AG08396 (cell line): ENCODE results near the gene MRPL32.
A peak's percentile ranks its signal among the peaks of the same experiment; 100 is the strongest.

Source experiments
- DNase-seq: peaks from one replicate; pipeline ENCODE4 v3.0.0; 2012; ENCODE audit warnings: low spot score, mixed read lengths

MRPL32 gene

GRCh38 chr7:42926204-42926603 lies 6.0 kb upstream of the MRPL32 start:
- DNase-seq: no peak

- no peak for DNase-seq
Observed at GRCh38 chr7:42928754-42929153, 3.4 kb upstream of the MRPL32 start.

- DNase-seq: no peak
Observed at GRCh38 chr7:42929449-42929848, 2.7 kb upstream of the MRPL32 start.

DNA sequence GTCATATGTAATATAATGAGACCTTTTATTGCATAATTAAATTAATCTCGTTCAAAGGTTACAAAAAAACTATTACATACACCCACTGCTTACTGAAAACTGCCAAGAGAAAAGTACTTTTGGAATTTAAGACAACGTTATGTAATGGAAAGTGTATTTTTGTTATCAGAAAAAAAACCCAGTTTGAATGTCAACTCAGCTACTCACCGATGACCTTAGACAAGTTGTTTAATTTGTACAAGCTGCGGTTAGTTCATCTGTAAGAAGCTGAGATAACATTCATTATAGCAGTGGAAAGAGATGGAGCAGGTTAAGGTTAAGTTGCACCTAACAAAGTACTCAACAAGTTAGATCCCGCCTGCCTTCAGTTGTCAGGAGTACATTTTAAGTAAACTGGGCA lies 1.3 kb upstream of the MRPL32 start:
- DNase-seq: no peak

DNA sequence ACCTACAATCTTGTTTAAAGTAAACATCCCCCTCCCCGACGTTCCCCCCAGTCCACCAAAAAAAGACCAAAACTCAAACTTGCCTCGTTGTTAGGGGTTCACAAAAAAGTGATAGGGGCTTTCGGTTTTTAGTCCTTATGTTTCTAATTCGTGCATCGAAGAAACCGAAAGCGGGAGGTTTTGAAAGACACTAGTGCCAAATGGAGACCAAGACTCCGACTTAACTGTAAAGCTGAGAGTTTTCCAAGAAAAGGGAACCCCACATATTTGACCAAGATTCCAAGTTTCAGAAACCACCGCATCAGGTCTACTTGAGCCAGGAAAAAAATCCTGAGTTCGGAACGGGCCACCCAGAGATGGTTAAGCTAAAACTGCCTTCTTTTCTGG lies 736 bp upstream of the MRPL32 start:
- DNase-seq: no peak

DNA sequence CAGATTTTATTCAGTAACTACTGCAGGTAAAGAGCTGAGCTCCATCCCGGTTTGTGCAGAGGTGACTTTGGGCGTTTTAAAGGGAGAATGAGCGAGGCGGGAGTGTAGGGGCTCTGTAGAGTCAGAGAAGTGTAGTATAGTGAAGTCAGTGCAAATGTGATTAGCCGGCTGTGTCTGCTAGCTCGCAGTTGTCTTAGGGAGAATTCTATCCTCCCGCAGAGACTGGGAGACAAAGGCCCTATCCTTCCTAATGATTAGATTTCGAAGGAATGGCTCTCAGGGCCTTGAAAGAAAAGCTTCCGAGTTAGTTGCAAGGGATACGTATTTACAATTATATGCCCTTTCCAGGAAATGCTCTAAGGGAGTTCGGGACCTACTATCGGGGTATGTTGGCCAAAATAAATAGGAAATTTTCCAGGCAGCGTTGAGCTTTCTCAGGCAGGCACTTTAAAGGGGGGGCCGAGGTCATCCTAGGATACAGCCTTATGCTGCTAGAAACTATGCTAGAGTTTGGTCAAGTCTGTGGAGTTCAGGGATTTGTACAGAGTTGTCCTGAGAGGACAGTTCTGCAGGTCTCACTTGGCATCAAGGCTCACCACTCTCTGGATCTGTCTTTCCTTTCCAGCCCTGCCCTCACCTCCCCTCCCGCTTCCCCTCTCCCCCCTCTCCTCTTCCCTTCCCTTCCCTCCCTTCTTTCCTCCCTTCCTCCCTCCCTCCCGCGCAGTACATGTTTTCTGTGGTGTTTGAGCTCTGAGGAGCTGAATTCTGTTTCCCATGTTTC lies 825 bp downstream of the MRPL32 start:
- no peak for DNase-seq

DNA sequence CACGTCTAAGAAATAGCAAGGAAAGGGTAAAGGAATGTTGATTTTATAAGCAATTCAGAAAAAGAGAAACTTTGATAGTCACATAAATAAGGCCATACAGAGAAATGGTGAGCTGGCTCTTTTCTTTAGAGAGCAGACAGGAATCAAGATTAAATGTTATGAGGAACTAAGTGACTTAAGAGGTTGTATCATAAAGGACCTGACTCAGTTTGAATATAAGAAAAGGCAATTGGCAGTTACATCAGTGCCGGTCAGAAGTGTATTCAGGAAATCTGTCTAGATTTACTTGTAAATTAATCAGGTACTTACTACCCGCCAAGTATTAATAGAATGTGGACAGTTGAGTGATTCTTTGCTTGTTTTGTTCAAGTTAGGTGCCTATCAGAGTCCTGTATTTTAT lies 2.1 kb downstream of the MRPL32 start:
- DNase-seq: no peak

- DNase-seq: no peak
Observed at GRCh38 chr7:42935861-42936260, 3.7 kb downstream of the MRPL32 start.

- no peak for DNase-seq
Observed at GRCh38 chr7:42939457-42940240, 7.5 kb downstream of the MRPL32 start.

DNA sequence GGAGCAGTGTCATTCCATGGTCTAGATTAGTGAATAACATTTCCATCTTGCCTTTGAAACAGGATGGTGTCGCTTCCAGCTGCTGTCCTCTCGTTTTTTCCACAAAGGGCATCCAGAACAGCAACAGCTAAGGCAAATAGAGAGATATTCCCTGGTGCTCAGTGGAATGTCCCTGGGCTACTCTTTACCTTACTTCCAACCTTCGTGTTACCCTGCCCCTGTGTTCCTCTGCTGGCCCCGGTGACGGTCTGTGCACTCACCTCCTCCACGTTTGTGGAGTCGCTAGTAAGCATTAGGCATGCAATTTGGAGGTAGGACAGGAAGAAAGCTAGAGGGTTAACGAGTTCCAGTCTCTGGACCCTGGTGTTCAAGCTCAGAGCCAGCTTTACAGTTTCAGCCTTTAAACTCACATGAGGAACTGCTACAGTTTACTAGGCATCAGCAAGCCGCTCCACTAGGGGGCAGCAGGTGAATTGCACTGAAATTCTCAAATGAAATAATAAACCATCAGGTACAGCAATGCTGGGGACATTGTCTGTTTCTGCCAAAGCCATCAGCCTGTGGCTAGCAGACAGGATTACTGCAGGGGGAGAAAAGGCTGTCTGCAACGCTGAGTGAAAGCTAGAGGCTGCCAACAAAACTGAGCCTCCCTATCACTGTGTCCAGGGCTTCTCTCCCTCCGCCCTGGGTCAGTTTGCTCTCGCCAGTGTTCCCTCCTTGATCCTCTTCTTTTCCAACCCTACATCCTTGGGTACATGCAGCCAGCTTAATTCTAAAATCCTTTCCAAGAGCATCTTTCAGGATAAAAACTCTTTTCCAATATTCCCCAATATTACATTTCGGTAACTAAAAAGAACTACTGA lies 9.0 kb downstream of the MRPL32 start:
- DNase-seq: peak; percentile 62

DNA sequence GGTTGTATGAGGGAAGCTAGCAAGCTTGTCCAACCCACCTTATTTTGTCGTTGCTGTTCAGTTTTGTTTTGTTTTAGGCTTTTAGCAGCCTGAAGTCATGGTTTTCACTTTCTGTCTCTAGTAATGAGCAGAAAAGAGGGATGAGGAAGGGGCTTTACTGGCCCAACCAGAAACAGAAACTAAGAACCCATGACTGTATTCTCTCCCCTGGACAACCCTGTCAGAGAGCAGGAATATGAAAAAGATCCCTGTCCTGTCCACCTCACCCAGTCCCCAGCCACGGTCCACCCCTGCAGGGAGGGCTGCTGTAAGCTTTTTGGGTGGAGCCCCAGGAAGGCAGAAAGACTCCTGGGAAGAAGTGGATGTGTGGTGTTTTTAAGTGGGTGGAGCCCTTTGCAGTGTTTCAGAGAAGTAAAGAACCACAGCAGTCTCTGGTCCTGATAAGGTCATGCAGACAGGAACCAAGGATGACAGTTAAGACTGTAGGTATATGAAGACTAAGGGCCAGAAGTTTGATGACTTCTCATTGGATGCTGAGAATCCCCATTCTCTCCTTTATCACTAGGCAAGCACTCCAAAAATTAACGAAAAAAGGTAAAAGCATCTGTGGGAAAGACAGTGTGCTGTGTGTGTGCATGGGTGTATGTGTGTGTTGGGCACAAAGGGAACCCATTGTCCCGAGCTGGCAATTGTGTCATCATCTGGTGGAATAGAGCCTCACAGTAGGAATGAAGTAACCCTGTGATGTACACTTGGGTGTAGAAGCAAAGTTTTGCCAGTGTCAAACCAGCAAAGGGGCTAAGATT lies 13.8 kb downstream of the MRPL32 start:
- DNase-seq: peak; percentile 25

DNA sequence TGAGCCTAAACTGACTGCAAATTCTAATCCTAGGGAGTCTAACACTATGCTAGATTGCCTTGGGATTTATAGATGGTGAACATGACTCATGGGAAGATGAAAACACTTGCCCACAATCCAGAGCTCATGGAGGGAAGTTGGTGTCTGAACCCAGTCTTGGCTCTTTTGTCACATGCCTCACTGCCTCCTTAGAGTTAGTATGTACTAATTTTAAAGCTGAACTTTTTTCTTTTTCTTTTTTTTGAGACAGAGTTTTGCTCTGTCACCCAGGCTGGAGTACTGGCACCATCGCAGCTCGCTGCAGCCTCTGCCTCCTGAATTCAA lies 14.4 kb downstream of the MRPL32 start:
- no peak for DNase-seq

- no peak for DNase-seq
Observed at GRCh38 chr7:42947521-42947920, 15.3 kb downstream of the MRPL32 start.

DNA sequence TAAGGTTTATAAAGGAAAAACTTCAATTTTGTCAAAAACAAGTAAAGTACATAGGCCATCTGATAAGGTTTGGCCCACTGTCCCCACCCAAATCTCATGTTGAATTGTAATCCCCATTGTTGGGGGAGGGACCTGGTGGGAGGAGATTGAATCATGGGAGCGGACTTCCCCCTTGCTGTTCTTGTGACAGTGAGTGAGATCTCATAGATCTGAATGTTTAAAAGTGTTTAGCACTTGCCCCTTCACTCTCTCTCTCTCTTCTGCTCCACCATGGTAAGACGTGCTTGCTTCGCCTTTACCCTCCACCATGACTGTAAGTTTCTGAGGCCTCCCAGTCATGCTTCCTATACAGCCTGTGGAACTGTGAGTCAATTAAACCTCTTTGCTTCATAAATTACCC lies 18.2 kb downstream of the MRPL32 start:
- no peak for DNase-seq

DNA sequence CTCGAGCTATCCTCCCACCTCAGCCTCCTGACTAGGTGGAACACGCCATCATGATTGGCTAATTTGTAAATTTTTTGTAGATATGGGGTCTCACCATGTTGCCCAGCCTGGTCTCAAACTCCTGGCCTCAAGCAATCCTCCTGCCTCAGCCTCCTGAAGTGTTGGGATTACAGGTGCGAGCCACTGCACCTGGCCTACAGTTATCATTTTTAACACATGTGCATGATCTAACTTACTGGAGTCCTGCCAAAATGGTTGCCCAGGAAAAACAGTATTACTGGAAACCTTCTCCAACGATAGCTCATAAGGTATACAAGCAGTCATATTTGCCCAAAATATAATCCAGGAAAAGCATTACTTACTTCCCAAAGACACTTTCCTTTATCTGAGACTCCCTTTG lies 20.2 kb downstream of the MRPL32 start:
- DNase-seq: no peak

DNA sequence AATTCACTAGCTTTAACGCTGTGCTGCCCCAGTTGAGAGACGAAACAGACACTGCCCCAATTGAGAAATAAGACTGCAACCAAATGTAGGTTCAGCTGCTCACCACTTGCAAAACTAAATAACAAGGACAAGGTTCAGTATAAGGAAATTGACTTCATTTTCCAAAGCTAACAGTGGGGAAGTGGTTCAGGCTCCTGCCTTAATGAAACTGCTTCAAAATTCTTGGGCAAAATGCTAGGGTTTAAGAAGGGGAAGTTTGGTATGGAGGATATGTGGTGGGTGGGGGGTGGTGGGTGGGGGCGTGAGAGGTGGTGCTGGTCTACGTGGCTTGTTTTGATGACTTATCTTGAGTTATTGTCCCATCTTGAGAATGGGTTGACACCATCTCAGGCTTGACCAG lies 21.8 kb downstream of the MRPL32 start:
- no peak for DNase-seq

GRCh38 chr7:42956062-42956461 lies 23.9 kb downstream of the MRPL32 start:
- DNase-seq: no peak

DNA sequence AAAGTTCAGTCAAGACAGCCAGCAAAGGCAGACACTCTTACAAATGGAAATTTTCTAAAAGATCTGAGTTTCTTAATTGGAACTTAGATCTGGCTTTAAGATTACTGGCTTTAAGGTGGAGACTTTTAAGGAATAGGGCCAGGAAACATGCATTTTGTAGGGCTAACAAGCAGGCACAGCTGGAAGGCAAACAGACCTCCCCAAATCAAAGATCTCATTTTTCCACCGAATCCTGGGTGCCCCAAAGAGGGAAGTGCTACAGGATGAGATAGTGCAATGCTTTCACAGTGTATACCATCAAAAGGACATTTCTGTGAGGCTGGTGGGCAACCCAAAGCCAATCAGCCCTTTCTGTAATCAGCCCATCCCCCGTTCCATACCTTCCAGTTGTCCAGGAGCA lies 27.4 kb downstream of the MRPL32 start:
- no peak for DNase-seq

GRCh38 chr7:42960762-42961161 lies 28.6 kb downstream of the MRPL32 start:
- no peak for DNase-seq

DNA sequence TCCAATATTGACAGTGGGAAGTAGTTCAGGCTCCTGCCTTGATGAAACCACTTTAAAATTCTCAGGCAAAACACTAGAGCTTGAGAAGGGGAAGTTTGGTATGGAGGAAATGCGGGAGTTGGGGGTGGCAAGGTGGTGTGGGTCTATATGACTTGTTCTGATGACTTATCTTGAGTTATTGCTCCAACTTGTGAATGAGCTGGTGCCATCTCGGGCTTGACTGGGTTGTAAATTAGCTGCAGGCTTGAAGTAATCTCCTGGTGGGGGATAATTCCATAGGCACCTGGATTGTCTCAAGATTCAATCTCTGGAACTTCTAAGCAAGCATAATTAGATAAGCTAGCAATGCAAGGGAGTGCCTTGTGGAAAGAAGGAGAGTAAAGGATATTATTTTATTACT lies 29.0 kb downstream of the MRPL32 start:
- DNase-seq: no peak

GRCh38 chr7:42964293-42964692 lies 32.1 kb downstream of the MRPL32 start:
- DNase-seq: no peak
